GM12873 (cell line): Measurements from ENCODE around the gene CPXM1.

Experiments used
- CTCF ChIP-seq: IDR thresholded peaks from 2 replicates; pipeline ENCODE4 v1.5.1; 2012; ENCODE audit warnings: low read depth, mild to moderate bottlenecking, moderate library complexity, low read length, control low read depth; ENCODE audit not compliant: insufficient read depth; ENCODE audit errors: missing control alignments

Gene CPXM1

GRCh38 chr20:2759143-2759542 lies 41.3 kb downstream of the CPXM1 start:
- TF ChIP-seq CTCF, result no peak

- no peak for TF ChIP-seq CTCF
Measured at GRCh38 chr20:2757969-2758368, 42.5 kb downstream of the CPXM1 start.

- TF ChIP-seq CTCF, result no peak
Measured at GRCh38 chr20:2757001-2757400, 43.4 kb downstream of the CPXM1 start.

- peak; percentile 55 for TF ChIP-seq CTCF
Measured at GRCh38 chr20:2756056-2756611, 44.3 kb downstream of the CPXM1 start.

- no peak for TF ChIP-seq CTCF
Measured at GRCh38 chr20:2755451-2756055, 44.9 kb downstream of the CPXM1 start.

- TF ChIP-seq CTCF, result no peak
Measured at GRCh38 chr20:2754424-2754823, 46.0 kb downstream of the CPXM1 start.

GRCh38 chr20:2753461-2754040 lies 46.9 kb downstream of the CPXM1 start:
- no peak for TF ChIP-seq CTCF
